GM21423 (cell line): ENCODE measurements around the gene ALG5.

Experiments used
- ATAC-seq: cut with Tn5 transposase; IDR thresholded peaks from one replicate; pipeline ENCODE4 v1.9.1; 2021; ENCODE audit warnings: mild to moderate bottlenecking, moderate library complexity; ENCODE audit not compliant: unreplicated experiment

The ALG5 gene

DNA sequence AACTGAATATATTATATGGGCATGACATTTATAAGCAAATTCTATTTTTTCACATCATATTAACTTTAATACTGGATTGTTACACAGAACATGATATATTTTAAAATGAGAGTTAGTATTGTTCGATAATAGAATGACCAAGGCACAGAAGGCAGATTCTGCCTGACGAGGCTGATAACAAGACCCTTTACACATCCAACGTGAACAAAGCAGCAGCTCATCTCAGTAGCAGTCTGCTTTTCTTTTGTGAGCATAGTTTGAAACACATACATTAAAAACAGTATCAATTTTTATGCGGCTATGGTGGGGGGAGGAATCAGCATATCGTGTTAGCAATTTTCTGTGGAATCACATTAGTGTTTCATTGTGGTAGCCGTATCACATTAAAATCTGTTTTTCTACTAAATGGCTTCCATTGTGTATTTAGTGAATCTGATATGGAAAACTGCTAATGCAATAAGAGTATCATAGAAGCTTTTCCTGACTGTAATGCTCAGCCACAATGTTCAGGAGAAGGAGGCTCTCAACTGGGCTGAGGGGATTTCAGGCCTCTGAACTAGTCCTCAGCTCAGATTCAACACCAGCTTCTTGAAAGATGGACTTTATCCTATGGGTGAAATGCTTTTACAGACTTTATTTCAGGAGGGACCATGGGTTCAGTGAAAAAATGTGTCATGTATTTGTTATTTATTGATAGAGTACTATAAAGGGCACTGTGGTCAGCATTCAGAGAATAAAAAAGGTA is 83.1 kb downstream of the ALG5 start:
- ATAC-seq = no peak

DNA sequence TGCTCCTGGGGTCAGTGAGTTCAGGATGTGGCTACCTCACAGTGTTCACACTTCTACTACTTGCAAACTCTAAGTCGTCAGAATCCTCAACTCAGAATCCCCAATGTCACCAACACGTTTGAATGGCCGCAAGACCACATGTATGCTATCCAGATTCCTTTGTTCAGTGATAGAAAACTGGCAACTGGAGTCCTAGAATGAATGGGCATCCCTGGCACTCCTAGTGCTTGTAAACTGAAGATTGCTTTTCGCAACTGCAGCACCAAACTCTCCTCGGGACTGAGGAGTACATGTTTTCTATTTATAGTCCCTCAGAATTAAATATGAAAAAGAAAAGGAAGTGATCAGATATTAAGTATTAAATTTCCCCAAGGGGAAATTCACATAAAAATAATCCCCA is 84.0 kb downstream of the ALG5 start:
- no peak for ATAC-seq

DNA sequence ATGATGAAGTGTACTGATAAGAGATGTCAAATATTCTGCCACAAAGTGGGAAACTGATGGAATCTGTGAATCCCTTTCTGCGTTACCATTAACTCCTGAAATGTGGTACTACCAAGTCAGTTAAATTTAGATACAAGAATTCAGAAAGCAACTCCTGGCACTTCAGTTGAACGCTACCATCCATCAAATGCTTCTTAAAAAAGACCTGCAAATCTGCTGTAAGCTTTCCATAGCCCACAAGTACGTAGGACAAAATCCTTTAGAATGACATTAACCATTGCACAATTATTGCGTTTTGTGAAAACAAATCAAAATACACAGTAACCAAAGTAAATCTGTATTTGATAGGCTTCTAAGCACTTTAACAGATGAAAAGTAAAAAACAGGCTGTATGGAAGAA is 84.5 kb downstream of the ALG5 start:
- ATAC-seq = no peak

DNA sequence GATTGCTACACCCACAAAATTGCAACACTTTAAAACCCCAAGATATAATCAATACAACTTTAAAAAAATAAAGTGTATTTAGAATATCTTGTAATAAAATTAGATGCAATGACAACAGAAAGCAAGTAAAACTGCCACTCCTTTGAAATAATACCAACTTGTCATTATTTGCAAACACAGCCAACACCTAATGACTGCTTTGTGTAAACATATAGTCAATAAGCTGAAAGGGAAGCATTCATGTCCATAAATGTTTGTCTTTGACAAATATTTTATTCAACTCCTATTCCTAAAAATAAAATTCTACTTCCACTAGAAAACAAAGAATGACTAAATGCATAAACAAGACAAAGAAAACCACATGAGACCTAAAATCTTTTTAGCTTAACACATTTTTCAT is 85.7 kb downstream of the ALG5 start:
- no peak for ATAC-seq

DNA sequence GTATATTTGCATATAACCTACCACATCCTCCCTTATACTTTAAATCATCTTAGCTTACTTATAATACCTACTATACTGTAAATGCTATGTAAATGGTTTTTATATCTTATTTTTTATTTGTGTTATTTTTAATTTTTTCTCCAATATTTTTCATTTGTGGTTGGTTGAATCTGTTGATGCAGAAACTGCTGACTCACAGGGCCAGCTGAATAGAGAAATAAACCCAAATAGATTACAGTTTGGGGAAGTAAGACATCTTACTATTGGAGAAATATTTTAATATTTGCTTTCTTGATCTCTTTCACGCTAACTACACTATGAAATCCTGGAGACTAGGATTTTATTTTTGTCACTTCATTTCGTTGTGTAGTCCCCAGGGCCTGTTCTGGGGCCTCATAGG is 86.2 kb downstream of the ALG5 start:
- ATAC-seq = no peak

DNA sequence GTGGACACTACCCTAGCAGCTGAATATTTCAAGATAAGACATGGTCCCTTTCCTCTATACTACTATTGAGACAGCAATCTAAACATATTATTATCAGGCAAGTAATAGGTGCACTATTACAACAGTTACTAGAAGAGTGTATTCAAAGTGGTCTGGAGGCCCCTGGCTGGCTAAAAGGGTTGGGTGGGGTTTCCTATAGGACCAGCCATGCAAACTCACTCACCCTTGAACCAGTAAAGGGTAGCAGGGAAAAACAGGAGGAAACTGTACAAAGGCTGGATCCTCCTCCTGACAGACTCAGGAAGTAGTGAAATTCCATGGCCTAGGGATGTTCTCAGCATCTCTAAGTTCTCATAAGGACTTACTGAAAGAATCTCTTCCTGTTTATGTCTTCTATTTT is 86.8 kb downstream of the ALG5 start:
- no peak for ATAC-seq

DNA sequence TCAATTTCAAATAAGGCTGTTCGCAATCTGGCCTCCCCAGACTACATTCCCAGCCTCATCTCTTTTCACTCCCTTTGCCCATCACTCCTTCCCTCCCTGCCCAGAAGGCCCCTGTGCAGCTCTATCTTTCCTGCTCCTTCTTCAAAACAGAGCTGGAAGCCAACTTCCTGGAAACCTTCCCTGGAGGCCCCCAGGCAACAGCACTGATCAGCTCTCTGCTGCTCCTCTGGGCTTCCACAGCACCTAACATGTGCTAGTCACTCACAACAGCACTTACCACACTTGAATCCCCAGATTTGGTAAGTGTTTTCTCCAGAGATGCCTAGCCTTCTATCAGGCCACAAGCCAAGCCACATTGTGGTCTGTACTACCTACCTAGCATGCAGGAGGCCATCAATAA is 88.6 kb downstream of the ALG5 start:
- no peak for ATAC-seq

DNA sequence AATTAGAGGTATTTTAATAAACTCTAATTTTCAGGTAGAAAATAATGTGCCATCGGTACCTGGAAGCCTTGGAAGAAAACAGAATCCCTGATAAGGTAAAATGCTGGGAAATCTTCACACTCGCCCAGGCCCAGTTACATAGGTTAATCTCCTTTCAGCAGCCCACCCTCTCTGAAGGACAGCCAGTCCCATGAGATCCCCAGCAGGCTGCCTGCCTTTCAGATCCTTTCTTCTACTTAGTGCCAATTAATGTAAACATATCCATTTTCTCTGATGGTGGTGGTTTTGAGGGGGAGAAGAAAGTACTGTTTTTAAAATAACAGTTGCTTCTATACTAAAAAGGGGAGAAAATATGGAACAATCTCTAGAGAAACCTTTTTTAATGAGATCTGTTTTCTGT is 91.3 kb downstream of the ALG5 start:
- ATAC-seq = no peak

DNA sequence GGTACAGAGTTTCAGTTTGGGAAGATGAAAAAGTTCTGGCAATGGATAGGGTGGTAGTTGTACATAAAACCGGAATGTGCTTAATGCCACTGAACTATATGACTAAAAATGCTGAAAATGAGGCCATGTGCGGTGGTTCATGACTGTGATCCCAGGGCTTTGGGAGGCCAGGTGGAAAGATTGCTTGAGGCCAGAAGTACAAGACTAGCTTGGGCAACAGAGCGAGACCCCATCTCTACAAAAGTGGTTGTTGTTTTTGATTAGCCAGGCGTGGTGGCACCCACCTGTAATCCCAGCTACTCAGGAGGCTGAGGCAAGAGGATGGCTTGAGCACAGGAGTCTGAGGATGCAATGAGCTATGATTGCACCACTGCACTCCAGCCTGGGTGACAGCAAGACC is 91.9 kb downstream of the ALG5 start:
- ATAC-seq = no peak

DNA sequence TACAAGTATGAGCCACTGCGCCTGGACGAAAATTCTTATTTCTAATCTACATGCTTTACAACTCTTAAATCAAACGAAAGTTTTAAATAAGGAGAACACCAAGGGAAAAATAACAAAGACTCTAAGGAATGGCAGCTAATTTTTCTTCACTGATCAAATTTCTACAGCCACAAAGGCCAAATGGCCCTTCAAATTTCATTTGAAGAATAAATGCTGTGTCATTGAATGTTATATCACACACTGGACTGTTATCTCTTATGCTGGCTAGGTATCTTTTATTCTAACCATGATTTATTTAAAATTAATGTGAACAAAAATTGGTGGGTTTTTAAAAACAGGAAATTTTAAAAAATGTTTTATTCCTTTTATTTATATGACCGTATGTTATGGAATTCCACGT is 93.2 kb downstream of the ALG5 start:
- ATAC-seq = no peak

DNA sequence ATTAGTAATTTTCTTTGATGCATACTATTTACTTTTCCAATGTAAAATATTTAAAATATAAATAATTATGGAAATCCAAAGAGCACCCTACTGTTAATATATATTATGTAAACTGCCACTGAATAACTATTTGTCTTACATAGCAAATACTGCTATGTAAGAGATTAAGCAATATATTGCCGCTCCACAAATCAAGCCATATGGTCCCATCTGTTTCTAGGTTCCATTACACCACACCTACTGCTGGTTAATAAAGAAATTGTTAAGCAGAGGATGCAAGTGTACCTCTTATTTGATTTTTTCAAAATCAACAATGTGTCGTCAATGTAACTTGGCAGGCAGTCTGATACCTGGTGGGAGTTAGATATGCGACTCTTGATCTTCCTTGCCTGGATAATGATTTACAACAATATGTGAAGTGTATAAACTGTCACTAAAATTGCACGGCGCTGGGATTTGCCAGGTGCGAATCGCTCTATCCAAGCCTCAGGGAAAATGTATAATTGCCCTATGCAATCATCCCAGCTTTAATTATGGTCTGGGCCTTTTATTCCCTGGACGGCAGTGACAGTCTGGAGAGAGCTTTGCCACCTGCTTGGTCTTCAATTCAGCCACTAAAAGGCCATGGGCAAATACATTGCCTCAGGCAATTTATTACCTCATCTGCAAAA is 95.1 kb downstream of the ALG5 start:
- ATAC-seq = no peak
